ENCODE measurements around the gene CLDN6. TPM values are rescaled to one million over a fixed set of nuclear protein-coding genes. Genes with fewer than 3 reads are reported as not detected.

The CLDN6 gene
- total RNA-seq, 1 donor from 2014 or later = not detected

DNA sequence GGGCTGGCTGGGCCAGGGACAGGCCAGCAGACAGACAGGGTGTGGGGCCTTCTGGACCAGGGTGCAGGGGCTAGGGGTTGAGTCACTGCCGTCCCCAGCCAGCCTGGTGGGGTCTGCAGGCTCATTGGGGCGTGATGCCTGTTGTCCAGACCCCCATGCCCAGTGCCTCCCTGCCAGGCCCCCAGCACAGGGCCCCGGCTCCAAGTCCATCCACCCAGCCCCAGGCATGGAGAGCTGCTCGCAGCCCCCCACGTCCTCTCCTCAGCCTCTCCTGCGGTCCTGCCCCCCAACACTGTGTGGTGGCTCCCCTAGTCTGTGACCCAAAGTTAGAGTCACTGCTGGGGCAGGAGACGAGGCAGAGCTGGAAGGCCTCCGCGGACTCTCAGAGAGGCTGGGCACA lies 30.7 kb downstream of the CLDN6 start:
- no peaks in the 10 kb centered on the region for H3K36me3 ChIP-seq
- no peak for ATAC-seq

GRCh38 chr16:2986623-2987188 lies 31.3 kb downstream of the CLDN6 start:
- H3K27me3 ChIP-seq = peaks cover 9% of the 10 kb centered on the region
- ATAC-seq = no peak
- H3K9me3 ChIP-seq = no peaks in the 10 kb centered on the region
- H3K4me3 ChIP-seq = no peak overlapping the region
- TF ChIP-seq, protein P1, sequence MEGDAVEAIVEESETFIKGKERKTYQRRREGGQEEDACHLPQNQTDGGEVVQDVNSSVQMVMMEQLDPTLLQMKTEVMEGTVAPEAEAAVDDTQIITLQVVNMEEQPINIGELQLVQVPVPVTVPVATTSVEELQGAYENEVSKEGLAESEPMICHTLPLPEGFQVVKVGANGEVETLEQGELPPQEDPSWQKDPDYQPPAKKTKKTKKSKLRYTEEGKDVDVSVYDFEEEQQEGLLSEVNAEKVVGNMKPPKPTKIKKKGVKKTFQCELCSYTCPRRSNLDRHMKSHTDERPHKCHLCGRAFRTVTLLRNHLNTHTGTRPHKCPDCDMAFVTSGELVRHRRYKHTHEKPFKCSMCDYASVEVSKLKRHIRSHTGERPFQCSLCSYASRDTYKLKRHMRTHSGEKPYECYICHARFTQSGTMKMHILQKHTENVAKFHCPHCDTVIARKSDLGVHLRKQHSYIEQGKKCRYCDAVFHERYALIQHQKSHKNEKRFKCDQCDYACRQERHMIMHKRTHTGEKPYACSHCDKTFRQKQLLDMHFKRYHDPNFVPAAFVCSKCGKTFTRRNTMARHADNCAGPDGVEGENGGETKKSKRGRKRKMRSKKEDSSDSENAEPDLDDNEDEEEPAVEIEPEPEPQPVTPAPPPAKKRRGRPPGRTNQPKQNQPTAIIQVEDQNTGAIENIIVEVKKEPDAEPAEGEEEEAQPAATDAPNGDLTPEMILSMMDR (IDR thresholded peaks at IDR 0.05) = no peak
- H3K4me1 ChIP-seq = peaks cover 10% of the 10 kb centered on the region
- intact Hi-C loops (cut with DNase I) = no loop called here
- H3K27ac ChIP-seq = no peak overlapping the region
- no peaks in the 10 kb centered on the region for H3K36me3 ChIP-seq
- no peak for DNase-seq

More for the DNA sequence above, 30.7 kb downstream of the CLDN6 start:
- intact Hi-C loops (cut with DNase I) = no loop called here
- TF ChIP-seq, protein P1 (IDR thresholded peaks at IDR 0.05) = no peak
- no peak for DNase-seq
- Histone ChIP-seq H3K27ac (no peak overlapping the region), H3K4me1 (peaks cover 10% of the 10 kb centered on the region), H3K27me3 (peaks cover 9% of the 10 kb centered on the region), H3K4me3 (no peak overlapping the region), H3K9me3 (no peaks in the 10 kb centered on the region)

DNA sequence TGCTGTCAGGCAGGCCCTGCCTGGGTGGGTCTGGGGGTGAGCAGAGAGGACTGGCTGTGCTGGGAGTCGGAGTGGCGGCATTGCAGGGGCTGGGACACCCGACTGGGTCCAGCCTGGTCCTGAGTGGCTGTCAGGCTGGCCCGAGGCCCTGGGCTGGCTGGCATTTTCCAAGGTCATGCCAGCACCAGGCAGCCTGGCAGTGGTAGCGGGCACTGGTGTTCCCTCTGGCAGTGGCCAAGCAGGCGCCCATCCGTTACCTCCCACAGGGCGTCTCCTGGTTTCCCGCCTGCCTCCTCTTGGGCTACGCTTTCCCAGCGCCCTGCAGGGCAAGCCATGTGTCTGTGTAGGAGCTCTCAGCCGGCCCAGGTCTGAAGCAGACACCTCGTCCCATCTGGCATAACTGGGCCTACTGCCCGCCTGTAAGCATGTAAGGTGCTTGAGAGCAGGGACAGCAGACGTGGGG lies 32.1 kb downstream of the CLDN6 start:
- TF ChIP-seq, protein P1 (IDR thresholded peaks at IDR 0.05) = no peak
- intact Hi-C loops (cut with DNase I) = no loop called here
- DNase-seq = no peak
- no peaks in the 10 kb centered on the region for H3K9me3 ChIP-seq
- peaks cover 13% of the 10 kb centered on the region for H3K4me1 ChIP-seq
- no peaks in the 10 kb centered on the region for H3K36me3 ChIP-seq
- H3K4me3 ChIP-seq = no peak overlapping the region
- H3K27me3 ChIP-seq = peaks cover 9% of the 10 kb centered on the region
- no peak overlapping the region for H3K27ac ChIP-seq
- ATAC-seq = no peak

GRCh38 chr16:2985462-2985861 lies 32.5 kb downstream of the CLDN6 start:
- Histone ChIP-seq H3K4me3 (no peak overlapping the region), H3K36me3 (no peaks in the 10 kb centered on the region), H3K9me3 (no peaks in the 10 kb centered on the region), H3K27ac (no peak overlapping the region), H3K4me1 (peaks cover 15% of the 10 kb centered on the region), H3K27me3 (peaks cover 9% of the 10 kb centered on the region)
- no peak for DNase-seq
- TF ChIP-seq, protein P1 (IDR thresholded peaks at IDR 0.05) = no peak
- ATAC-seq = no peak
- intact Hi-C loops (cut with DNase I) = no loop called here

GRCh38 chr16:2983706-2984136 lies 34.3 kb downstream of the CLDN6 start:
- no peaks in the 10 kb centered on the region for H3K9me3 ChIP-seq
- H3K4me1 ChIP-seq = peaks cover 23% of the 10 kb centered on the region
- H3K27me3 ChIP-seq = no peaks in the 10 kb centered on the region
- TF ChIP-seq, protein P1 (IDR thresholded peaks at IDR 0.05) = peak; percentile 89
- DNase-seq (peak; percentile 90), ATAC-seq (peak; percentile 81)
- no peaks in the 10 kb centered on the region for H3K36me3 ChIP-seq
- no peak overlapping the region for H3K27ac ChIP-seq
- peak overlapping the region; percentile 16 for H3K4me3 ChIP-seq
- intact Hi-C loops (cut with DNase I) = no loop called here
